HEK293T (cell line): Measurements from ENCODE around the gene RNU5B-1.

Experiments
- CTCF ChIA-PET: fragments of 350-600 bp; formaldehyde crosslinking; extraction: SDS; loops from one replicate; lab custom pipeline; 2021; ENCODE audit warnings: antibody characterized with exemption, inconsistent platforms; lab: Yijun Ruan, JAX
- POLR2A ChIA-PET: fragments of 350-600 bp; formaldehyde crosslinking; extraction: SDS; loops from one replicate; lab custom pipeline; 2020; ENCODE audit warnings: antibody characterized with exemption, inconsistent platforms; lab: Yijun Ruan, JAX
- DNase-seq: peaks from one replicate; pipeline ENCODE4 v3.0.0; 2012; ENCODE audit warnings: mixed read lengths; ENCODE audit errors: extremely low spot score
- ARNT ChIP-seq: fragments of 450-650 bp; IDR thresholded peaks from 2 replicates; pipeline ENCODE4 v1.6.1; 2017; ENCODE audit warnings: mild to moderate bottlenecking
- BHLHE40 ChIP-seq: fragments of 450-650 bp; IDR thresholded peaks from 2 replicates; pipeline ENCODE4 v1.6.1; 2016; ENCODE audit warnings: mild to moderate bottlenecking, moderate library complexity, borderline replicate concordance
- CTBP1 ChIP-seq: fragments of 450-650 bp; IDR thresholded peaks from 2 replicates; pipeline ENCODE4 v1.6.1; 2016; ENCODE audit warnings: borderline replicate concordance
- ELF4 ChIP-seq: fragments of 450-650 bp; IDR thresholded peaks from 2 replicates; pipeline ENCODE4 v1.6.1; 2017; ENCODE audit warnings: antibody characterized with exemption
- FOXA1 ChIP-seq: fragments of 450-650 bp; IDR thresholded peaks from 2 replicates; pipeline ENCODE4 v1.6.1; 2016; ENCODE audit warnings: mild to moderate bottlenecking
- FOXK2 ChIP-seq: fragments of 450-650 bp; IDR thresholded peaks from 2 replicates; pipeline ENCODE4 v1.6.1; 2016; ENCODE audit warnings: mild to moderate bottlenecking
- FOXM1 ChIP-seq: fragments of 450-650 bp; IDR thresholded peaks from 2 replicates; pipeline ENCODE4 v1.6.1; 2017; ENCODE audit warnings: mild to moderate bottlenecking, borderline replicate concordance
- HDGF ChIP-seq: fragments of 450-650 bp; IDR thresholded peaks from 2 replicates; pipeline ENCODE4 v1.6.1; 2017; ENCODE audit warnings: antibody characterized with exemption, borderline replicate concordance
- L3MBTL2 ChIP-seq: fragments of 450-650 bp; conservative IDR thresholded peaks from 2 replicates; pipeline ENCODE4 v1.6.1; 2016; ENCODE audit warnings: mild to moderate bottlenecking
- LEF1 ChIP-seq: fragments of 450-650 bp; IDR thresholded peaks from 2 replicates; pipeline ENCODE4 v1.6.1; 2017; ENCODE audit warnings: mild to moderate bottlenecking, borderline replicate concordance
- NFRKB ChIP-seq: fragments of 450-650 bp; IDR thresholded peaks from 2 replicates; pipeline ENCODE4 v1.6.1; 2016; ENCODE audit warnings: mild to moderate bottlenecking, moderate library complexity
- PKNOX1 ChIP-seq: fragments of 450-650 bp; IDR thresholded peaks from 2 replicates; pipeline ENCODE4 v1.6.1; 2016
- SP1 ChIP-seq: fragments of 450-650 bp; IDR thresholded peaks from 2 replicates; pipeline ENCODE4 v1.6.1; 2017
- SUZ12 ChIP-seq: fragments of 450-650 bp; IDR thresholded peaks from 2 replicates; pipeline ENCODE4 v1.6.1; 2016; ENCODE audit warnings: mild to moderate bottlenecking
- TARDBP ChIP-seq: fragments of 450-650 bp; IDR thresholded peaks from 2 replicates; pipeline ENCODE4 v1.6.1; 2016
- ZNF384 ChIP-seq: fragments of 450-650 bp; IDR thresholded peaks from 2 replicates; pipeline ENCODE4 v1.6.1; 2016

Gene RNU5B-1

GRCh38 chr15:65327651-65328393, 23.3 kb downstream of the RNU5B-1 start:
- DNase-seq = no peak
- ChIA-PET POLR2A (interaction anchor here (1.2 to 1.3 kb wide), 2 partner anchors 23 to 57 kb away, joined by 3 to 7 read pairs; partner anchors contain the start of gene RNU5B-1), CTCF (interaction anchor here (0.6 to 2.1 kb wide), 2 partner anchors 57 to 78 kb away, joined by 3 to 7 read pairs; no protein-coding TSS in a partner anchor)
- no peak for TF ChIP-seq FOXA1
- no peak for TF ChIP-seq NFRKB
- no peak for TF ChIP-seq HDGF
- TF ChIP-seq SUZ12 = no peak
- TF ChIP-seq ELF4 = no peak
- TF ChIP-seq LEF1 = no peak
- no peak for TF ChIP-seq BHLHE40
- TF ChIP-seq ZNF384 = no peak
- TF ChIP-seq L3MBTL2 = no peak
- no peak for TF ChIP-seq FOXM1
- no peak for TF ChIP-seq ARNT

GRCh38 chr15:65328506-65329287, 24.2 kb downstream of the RNU5B-1 start:
- TF ChIP-seq ELF4 (no peak), FOXM1 (no peak), SUZ12 (no peak), SP1 (no peak), LEF1 (no peak), L3MBTL2 (no peak), ARNT (no peak), PKNOX1 (no peak), CTBP1 (no peak), ZNF384 (no peak), FOXK2 (no peak), HDGF (no peak), BHLHE40 (no peak), TARDBP (no peak), FOXA1 (no peak), NFRKB (no peak)
- DNase-seq = no peak
- POLR2A ChIA-PET = interaction anchor here (1.9 kb wide), 1 partner anchor 24 kb away, joined by 9 read pairs; the partner anchor contains the start of gene RNU5B-1
- CTCF ChIA-PET = interaction anchor here (0.6 to 1.0 kb wide), 2 partner anchors 10 to 77 kb away, joined by 3 read pairs; no protein-coding TSS in a partner anchor

GRCh38 chr15:65329288-65329983, 25.0 kb downstream of the RNU5B-1 start:
- POLR2A ChIA-PET = interaction anchor here (1.9 kb wide), 1 partner anchor 25 kb away, joined by 9 read pairs; the partner anchor contains the start of gene RNU5B-1
- TF ChIP-seq LEF1 = no peak
- no peak for TF ChIP-seq FOXM1
- TF ChIP-seq HDGF = no peak
- TF ChIP-seq ZNF384 = no peak
- TF ChIP-seq TARDBP = no peak
- TF ChIP-seq PKNOX1 = no peak
- TF ChIP-seq ELF4 = no peak
- no peak for TF ChIP-seq ARNT
- no peak for TF ChIP-seq FOXA1
- CTCF ChIA-PET = interaction anchor here (1.0 to 1.3 kb wide), 2 partner anchors 11 kb away, joined by 3 read pairs; no protein-coding TSS in a partner anchor
- no peak for DNase-seq

GRCh38 chr15:65329984-65330735, 25.7 kb downstream of the RNU5B-1 start:
- TF ChIP-seq FOXK2 (no peak), LEF1 (no peak), NFRKB (no peak), SUZ12 (no peak), L3MBTL2 (no peak)
- CTCF ChIA-PET = interaction anchor here (1.3 kb wide), 1 partner anchor 10 kb away, joined by 3 read pairs; no protein-coding TSS in a partner anchor
- no peak for DNase-seq
- POLR2A ChIA-PET = interaction anchor here (1.9 kb wide), 1 partner anchor 25 kb away, joined by 9 read pairs; the partner anchor contains the start of gene RNU5B-1

- ChIA-PET POLR2A (no interaction called here), CTCF (interaction anchor here (1.3 kb wide), 1 partner anchor 9 kb away, joined by 3 read pairs; no protein-coding TSS in a partner anchor)
Measured at GRCh38 chr15:65330934-65331645, 26.6 kb downstream of the RNU5B-1 start.

More at GRCh38 chr15:65330934-65331645, 26.6 kb downstream of the RNU5B-1 start:
- no peak for DNase-seq
- TF ChIP-seq SUZ12 (no peak), ARNT (no peak), TARDBP (no peak), CTBP1 (no peak), LEF1 (no peak), BHLHE40 (no peak), SP1 (no peak), ELF4 (no peak), PKNOX1 (no peak), FOXM1 (no peak), HDGF (no peak), L3MBTL2 (no peak), NFRKB (no peak), FOXK2 (no peak), FOXA1 (no peak), ZNF384 (no peak)
